B cell (primary cell): ENCODE results near the gene TLE3. TPM values are rescaled to one million over a fixed set of nuclear protein-coding genes. Genes with fewer than 3 reads are reported as not detected.

ENCODE experiments used
- ATAC-seq: fragments of 200-7000 bp; cut with Tn5 transposase; one replicate; pipeline ENCODE4 v1.10.0; 2021; ENCODE audit warnings: low read depth, mild to moderate bottlenecking, moderate number of reproducible peaks, moderate library complexity
- CTCF ChIA-PET: fragments of 350-600 bp; sonication (Branson Sonifier 250); formaldehyde crosslinking; loops from one replicate; lab custom pipeline; 2021; ENCODE audit warnings: antibody characterized with exemption, inconsistent platforms; lab: Charles Lee
- POLR2A ChIA-PET: fragments of 350-600 bp; sonication (Branson Sonifier 250); formaldehyde crosslinking; loops from one replicate; lab custom pipeline; 2021; ENCODE audit warnings: antibody characterized with exemption; lab: Charles Lee
- DNase-seq: peaks from one replicate; pipeline ENCODE4 v3.0.0; 2013
- H2AFZ ChIP-seq: 2 replicates; pipeline ENCODE4 v1.6.1; 2012; ENCODE audit warnings: mild to moderate bottlenecking, low read depth, low read length; ENCODE audit not compliant: insufficient read depth, poor library complexity, severe bottlenecking
- H3K27ac ChIP-seq, 2 donors: 1 replicate in 1 of 2; 2 replicates in 1 of 2; pipeline ENCODE4 v1.5.1; 2012 to 2013; ENCODE audit warnings: low read length in 2 of 2, mild to moderate bottlenecking in 2 of 2, moderate library complexity in 1 of 2
- H3K27me3 ChIP-seq, 4 experiments: fragments of 200-600 bp in 1 of 4; sonication (generic) in 1 of 4; replicated peaks in 1 of 4; 1 replicate in 2 of 4; 2 replicates in 2 of 4; pipeline versions ENCODE4 v1.6.1 to v1.7.0; 2013 to 2016; ENCODE audit warnings: low read length in 3 of 4, mild to moderate bottlenecking in 2 of 4, mixed read lengths in 1 of 4, moderate library complexity in 1 of 4; ENCODE audit not compliant: insufficient read depth in 4 of 4, control insufficient read depth in 3 of 4; ENCODE audit errors: control extremely low read depth in 1 of 4
- H3K36me3 ChIP-seq, 2 experiments: replicated peaks in 1 of 2; 1 replicate in 1 of 2; 2 replicates in 1 of 2; pipeline versions ENCODE4 v1.6.1 to v1.7.1; 2013; ENCODE audit warnings: low read length in 1 of 2; ENCODE audit not compliant: insufficient read depth in 2 of 2, control insufficient read depth in 1 of 2; ENCODE audit errors: control extremely low read depth in 1 of 2, extremely low read depth in 1 of 2
- H3K4me1 ChIP-seq, 2 donors: fragments of 200-600 bp in 1 of 2; sonication (generic) in 1 of 2; 1 replicate in 1 of 2; 2 replicates in 1 of 2; pipeline versions ENCODE4 v1.5.1 to v1.6.1; 2013 to 2017; ENCODE audit warnings: low read length in 2 of 2; ENCODE audit not compliant: control insufficient read depth in 2 of 2, insufficient read depth in 2 of 2
- H3K4me2 ChIP-seq: replicated peaks from 2 replicates; pipeline ENCODE3; 2012; ENCODE audit warnings: mild to moderate bottlenecking, low read depth, low read length; ENCODE audit not compliant: poor library complexity, severe bottlenecking
- H3K4me3 ChIP-seq, 5 experiments: fragments of 200-600 bp in 1 of 5; sonication (generic) in 1 of 5; 1 replicate in 3 of 5; 2 replicates in 2 of 5; pipeline versions ENCODE4 v1.5.1 to v1.7.0; 2011 to 2016; ENCODE audit warnings: low read length in 4 of 5, mild to moderate bottlenecking in 4 of 5, low read depth in 2 of 5, control low read depth in 1 of 5, moderate library complexity in 1 of 5; ENCODE audit not compliant: insufficient read depth in 1 of 5; ENCODE audit errors: control extremely low read depth in 1 of 5, extremely low read depth in 1 of 5
- H3K79me2 ChIP-seq: fragments of 200-600 bp; sonication (generic); one replicate; pipeline ENCODE4 v1.6.0; 2016; ENCODE audit warnings: low read length; ENCODE audit not compliant: control insufficient read depth, insufficient read depth
- H3K9ac ChIP-seq: fragments of 200-600 bp; sonication (generic); 2 replicates; pipeline ENCODE4 v1.6.1; 2017; ENCODE audit warnings: mild to moderate bottlenecking, low read length, moderate library complexity
- H3K9me3 ChIP-seq, 3 donors: one replicate each; pipeline versions ENCODE4 v1.6.1 to v1.7.1; 2013; ENCODE audit warnings: low read length in 2 of 3; ENCODE audit not compliant: control insufficient read depth in 2 of 3, insufficient read depth in 1 of 3; ENCODE audit errors: control extremely low read depth in 1 of 3
- H4K20me1 ChIP-seq: 2 replicates; pipeline ENCODE4 v1.6.0; 2012; ENCODE audit warnings: mild to moderate bottlenecking, low read length; ENCODE audit not compliant: insufficient read depth, control insufficient read depth, poor library complexity, severe bottlenecking
- H3K27ac Mint-ChIP-seq: one replicate; pipeline ENCODE4 v1.8.0; 2021; ENCODE audit warnings: mixed read lengths
- H3K27me3 Mint-ChIP-seq: one replicate; pipeline ENCODE4 v1.8.0; 2021; ENCODE audit warnings: mixed read lengths
- H3K4me1 Mint-ChIP-seq: one replicate; pipeline ENCODE4 v1.8.0; 2021; ENCODE audit warnings: mixed read lengths
- H3K4me3 Mint-ChIP-seq: one replicate; pipeline ENCODE4 v1.8.0; 2021; ENCODE audit warnings: mixed read lengths
- H3K9me3 Mint-ChIP-seq: one replicate; pipeline ENCODE4 v1.8.0; 2022; ENCODE audit warnings: mixed read lengths; ENCODE audit not compliant: insufficient read depth
- EZH2 ChIP-seq: IDR thresholded peaks from 2 replicates; pipeline ENCODE4 v1.6.1; 2012; ENCODE audit warnings: borderline replicate concordance, low read depth, mild to moderate bottlenecking, moderate library complexity, low read length; ENCODE audit not compliant: insufficient read depth, poor library complexity, severe bottlenecking
- WGBS: methylation state at CpG from one replicate; pipeline ENCODE4 v1.1.5; 2013; ENCODE audit warnings: missing lambda C conversion rate; ENCODE audit not compliant: insufficient coverage; 5-methylcytosine and 5-hydroxymethylcytosine counted together
- intact Hi-C: fragments of 100-400 bp; cut with micrococcal nuclease; formaldehyde crosslinking; loops from one replicate; pipeline ENCODE4 v1.10.0; 2022
- polyA plus RNA-seq: library from polyadenylated mRNA; depleted of rRNA; stranded (reverse); fragments of >200 nt; gene quantifications from 2 replicates; pipeline ENCODE4 v1.2.3, GENCODE V29; 2012
- total RNA-seq, 2 donors: library from RNA; stranded (reverse); fragments of 120-200 nt in 1 of 2; gene quantifications; 1 replicate in 1 of 2; 2 replicates in 1 of 2; pipeline versions ENCODE4 v1.2.3 to v1.2.4, GENCODE V29; 2013 to 2022
- TF ChIP-seq, protein P1 (sequence below): fragments of 200-600 bp; IDR thresholded peaks from one replicate; pipeline ENCODE4 v1.8.0; 2022; ENCODE audit warnings: antibody characterized with exemption, mild to moderate bottlenecking

The TLE3 gene
- total and polyA plus RNA-seq, 2 donors (not counting 1 experiment from before 2014, with no cell fraction given), result 187 to 278 TPM

DNA sequence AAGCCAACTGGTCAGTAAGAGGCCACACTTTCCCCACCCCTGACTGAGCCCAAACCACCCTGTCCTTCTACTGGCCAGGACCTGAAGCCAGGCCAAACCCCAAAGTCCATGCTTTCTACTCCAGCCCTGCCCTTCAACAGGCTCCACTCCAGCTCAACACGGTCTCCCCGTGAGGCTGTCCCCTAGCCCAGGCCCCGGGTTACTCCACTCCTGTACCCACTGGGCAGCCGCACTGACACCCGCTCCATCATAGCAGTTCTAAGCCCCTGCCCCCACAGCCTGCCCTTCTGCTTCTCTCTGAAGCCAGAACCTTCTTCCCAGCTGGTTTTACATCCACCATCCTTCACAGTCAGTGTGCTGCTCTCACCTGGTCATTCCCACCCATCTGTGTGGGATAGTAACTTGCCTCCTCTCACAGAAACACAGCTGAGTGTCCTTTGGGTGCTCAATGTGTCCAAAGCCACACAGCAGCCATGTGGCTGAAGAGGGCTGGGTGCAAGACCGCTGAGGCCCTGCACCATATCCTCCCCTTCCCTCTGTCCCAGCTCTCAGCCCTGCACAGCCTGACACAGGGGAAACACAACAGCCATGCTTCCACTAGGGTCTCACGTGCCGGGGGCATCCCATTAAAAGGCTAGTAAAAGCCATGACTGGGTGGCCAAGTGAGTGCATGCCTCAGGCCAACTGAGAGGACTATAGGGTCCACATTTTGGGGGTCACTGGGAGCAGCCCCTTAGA, 38.1 kb downstream of the TLE3 start:
- TF ChIP-seq, protein P1, sequence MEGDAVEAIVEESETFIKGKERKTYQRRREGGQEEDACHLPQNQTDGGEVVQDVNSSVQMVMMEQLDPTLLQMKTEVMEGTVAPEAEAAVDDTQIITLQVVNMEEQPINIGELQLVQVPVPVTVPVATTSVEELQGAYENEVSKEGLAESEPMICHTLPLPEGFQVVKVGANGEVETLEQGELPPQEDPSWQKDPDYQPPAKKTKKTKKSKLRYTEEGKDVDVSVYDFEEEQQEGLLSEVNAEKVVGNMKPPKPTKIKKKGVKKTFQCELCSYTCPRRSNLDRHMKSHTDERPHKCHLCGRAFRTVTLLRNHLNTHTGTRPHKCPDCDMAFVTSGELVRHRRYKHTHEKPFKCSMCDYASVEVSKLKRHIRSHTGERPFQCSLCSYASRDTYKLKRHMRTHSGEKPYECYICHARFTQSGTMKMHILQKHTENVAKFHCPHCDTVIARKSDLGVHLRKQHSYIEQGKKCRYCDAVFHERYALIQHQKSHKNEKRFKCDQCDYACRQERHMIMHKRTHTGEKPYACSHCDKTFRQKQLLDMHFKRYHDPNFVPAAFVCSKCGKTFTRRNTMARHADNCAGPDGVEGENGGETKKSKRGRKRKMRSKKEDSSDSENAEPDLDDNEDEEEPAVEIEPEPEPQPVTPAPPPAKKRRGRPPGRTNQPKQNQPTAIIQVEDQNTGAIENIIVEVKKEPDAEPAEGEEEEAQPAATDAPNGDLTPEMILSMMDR, result no peak
- no peak for TF ChIP-seq EZH2
- Mint-ChIP-seq H3K9me3 (no peaks in the 10 kb centered on the region), H3K4me3 (no peak overlapping the region), H3K27me3 (no peaks in the 10 kb centered on the region), H3K27ac (peak overlapping the region; percentile 74), H3K4me1 (no peaks in the 10 kb centered on the region)
- Histone ChIP-seq H3K9ac (no peak overlapping the region), H3K36me3 (peaks cover 0 to 100% of the 10 kb centered on the region in 2 experiments), H3K4me2 (no peak overlapping the region), H3K27ac (no peak overlapping the region), H3K4me1 (no peaks in the 10 kb centered on the region), H2AFZ (no peak overlapping the region), H4K20me1 (peaks cover 94% of the 10 kb centered on the region), H3K27me3 (no peaks in the 10 kb centered on the region), H3K79me2 (peaks cover 3% of the 10 kb centered on the region), H3K9me3 (no peaks in the 10 kb centered on the region), H3K4me3 (no peak overlapping the region)
- ChIA-PET POLR2A (no interaction called here), CTCF (no interaction called here)
- no peak for ATAC-seq
- intact Hi-C loops, result no loop called here
- DNase-seq, result no peak
- 98% methylated on average over 8 of the region's 8 CpGs for WGBS

DNA sequence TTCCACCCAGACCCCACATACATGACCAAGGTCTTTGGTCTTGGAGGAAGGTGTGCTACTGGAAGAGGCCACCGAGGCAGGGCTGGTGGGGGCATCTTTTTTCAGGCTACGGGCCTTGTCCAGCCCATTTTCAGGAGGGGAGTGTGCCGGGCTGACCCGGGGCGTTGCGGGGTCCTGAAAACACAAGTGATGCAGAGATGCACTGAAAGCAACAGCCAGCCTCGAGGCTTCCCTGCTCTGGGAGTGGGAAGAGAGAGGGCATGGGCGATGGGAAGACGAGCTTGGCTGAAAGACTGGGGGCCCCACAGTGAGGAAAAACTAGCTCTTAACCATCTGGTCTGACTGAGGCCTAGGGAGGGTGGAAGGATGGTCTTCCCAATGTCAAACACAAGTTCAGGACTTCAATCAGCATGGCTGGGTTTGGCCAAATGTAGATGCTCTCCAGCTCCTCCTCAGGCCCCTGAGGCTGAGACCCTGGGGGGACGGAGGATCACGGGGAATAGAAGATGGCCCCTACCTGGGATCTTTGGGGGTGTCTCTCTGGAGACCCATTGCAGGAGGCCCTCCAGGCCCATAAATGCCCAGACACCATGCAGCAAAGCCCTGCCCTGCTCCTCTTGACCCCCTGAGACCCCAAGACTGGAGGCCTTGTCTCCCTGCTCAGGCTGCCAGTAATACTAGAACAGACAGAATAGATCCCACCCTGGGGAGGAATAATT, 38.9 kb downstream of the TLE3 start:
- intact Hi-C loops, result no loop called here
- no peak overlapping the region for H3K4me3 ChIP-seq
- ChIA-PET POLR2A (no interaction called here), CTCF (no interaction called here)
- no peak for ATAC-seq
- no peaks in the 10 kb centered on the region for H3K9me3 Mint-ChIP-seq
- peaks cover 94% of the 10 kb centered on the region for H4K20me1 ChIP-seq
- H3K4me3 Mint-ChIP-seq, result no peak overlapping the region
- TF ChIP-seq, protein P1, result no peak
- TF ChIP-seq EZH2, result no peak
- H3K9me3 ChIP-seq, result no peaks in the 10 kb centered on the region
- H3K36me3 ChIP-seq, result peaks cover 0 to 100% of the 10 kb centered on the region in 2 experiments
- H3K27ac ChIP-seq, result no peak overlapping the region
- H3K79me2 ChIP-seq, result peaks cover 3% of the 10 kb centered on the region
- no peak overlapping the region for H3K9ac ChIP-seq
- DNase-seq, result no peak
- no peaks in the 10 kb centered on the region for H3K4me1 ChIP-seq
- H3K27ac Mint-ChIP-seq, result peak overlapping the region; percentile 74
- no peaks in the 10 kb centered on the region for H3K27me3 ChIP-seq
- 98% methylated on average over 9 of the region's 11 CpGs for WGBS
- H2AFZ ChIP-seq, result no peak overlapping the region
- no peaks in the 10 kb centered on the region for H3K27me3 Mint-ChIP-seq
- H3K4me1 Mint-ChIP-seq, result no peaks in the 10 kb centered on the region
- no peak overlapping the region for H3K4me2 ChIP-seq
